ENCODE data around the gene NDUFS2. TPM values are rescaled to one million over a fixed set of nuclear protein-coding genes. Genes with fewer than 3 reads are reported as not detected.
"Not testable (repeated sequence)": the region's sequence is repeated elsewhere in the genome, so short reads cannot be mapped to it uniquely, and the experiment has no call there.

Gene NDUFS2
- total and polyA plus RNA-seq, 4 donors = 110 to 196 (median 168) TPM

DNA sequence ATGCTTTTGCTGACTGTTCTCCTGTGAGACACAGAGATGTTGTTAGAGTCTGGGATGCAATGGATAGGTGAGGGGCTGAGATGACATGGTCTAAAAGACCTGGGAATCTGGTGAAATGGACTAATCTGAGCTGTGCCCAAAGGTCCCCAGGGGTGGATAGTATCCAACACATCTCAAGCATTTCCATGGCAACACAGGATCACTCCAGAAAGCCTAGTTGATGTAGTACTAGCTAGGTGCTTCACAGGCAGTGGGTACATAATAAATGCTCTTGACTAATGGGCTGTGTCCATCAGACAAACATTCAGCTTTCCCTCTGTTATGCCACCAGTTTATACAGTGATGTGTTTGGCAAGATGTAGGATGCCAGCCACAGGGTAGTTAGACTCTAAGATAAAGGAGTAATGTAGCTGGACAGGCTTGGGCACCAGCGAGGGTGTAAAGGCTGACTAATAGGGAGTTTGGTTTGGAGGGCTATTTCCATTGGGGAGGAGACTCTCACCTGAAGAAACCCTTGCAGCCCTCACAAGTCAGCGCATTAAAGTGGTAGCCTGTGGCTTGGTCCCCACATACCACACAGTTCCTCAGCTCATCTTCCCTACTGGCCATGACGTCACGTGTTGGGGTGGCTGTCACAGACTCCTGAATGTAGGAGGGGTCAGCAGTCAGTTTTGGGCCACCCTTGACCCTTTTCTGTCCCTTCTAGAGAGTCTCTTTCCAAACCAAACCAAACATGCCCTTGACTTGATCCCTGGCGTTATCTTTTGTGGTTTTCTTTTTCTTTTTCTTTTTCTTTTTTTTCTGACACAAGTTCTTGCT is 34.0 kb downstream of the NDUFS2 start:
- Histone ChIP-seq H3K4me1 (ENCODE audit: control insufficient read depth, insufficient read depth, low read length) (no peaks in the 10 kb centered on the region), H3K36me3 (ENCODE audit: control insufficient read depth, insufficient read depth, low read length) (peaks cover under 1% of the 10 kb centered on the region), H3K4me3 (ENCODE audit: low read depth, low read length) (no peak overlapping the region), H3K9me3 (ENCODE audit: control insufficient read depth, insufficient read depth, low read length) (no peaks in the 10 kb centered on the region), H3K27ac (ENCODE audit: low read depth, low read length) (no peak overlapping the region), H3K27me3 (ENCODE audit: control insufficient read depth, insufficient read depth, low read length) (no peaks in the 10 kb centered on the region)
- 100% methylated on average over 1 of the region's 5 CpGs for WGBS (ENCODE audit: insufficient coverage)
- peak in 1 of 6 donors; percentile 16 for DNase-seq (ENCODE audit: low read depth in 4 of 6, low spot score in 6 of 6)

DNA sequence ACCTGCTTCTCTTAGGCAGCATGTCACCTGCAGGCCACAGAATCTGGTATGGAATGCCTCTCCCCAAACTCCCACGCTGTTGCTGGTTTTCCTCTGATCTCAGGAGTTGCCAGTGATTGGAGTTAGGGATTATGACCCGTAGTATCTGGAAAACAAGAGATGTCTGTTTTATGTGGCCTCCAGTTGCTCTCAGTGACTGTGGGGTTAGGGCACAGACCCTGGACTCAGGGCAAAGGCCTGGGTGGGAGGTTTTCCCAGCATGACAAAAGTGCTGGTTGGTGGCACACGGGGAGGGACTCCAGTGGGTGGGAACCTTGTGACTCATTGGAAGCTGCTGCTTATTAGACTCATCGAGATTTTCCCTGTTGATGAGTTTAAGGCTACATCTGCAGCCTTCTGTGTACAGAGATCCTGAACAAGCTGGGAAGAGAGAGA is 35.9 kb downstream of the NDUFS2 start, which contains the start of gene NR1I3:
TSS of gene NR1I3 (minus strand) at position 165 of the 435 bp plus-strand sequence. CDS start 1,638 bp downstream, outside the sequence.
- Histone ChIP-seq H3K36me3 (ENCODE audit: control insufficient read depth, insufficient read depth, low read length) (no peaks in the 10 kb centered on the region), H3K9me3 (ENCODE audit: control insufficient read depth, insufficient read depth, low read length) (no peaks in the 10 kb centered on the region), H3K27ac (ENCODE audit: low read depth, low read length) (no peak within 1 kb of the TSS), H3K4me1 (ENCODE audit: control insufficient read depth, insufficient read depth, low read length) (no peaks in the 10 kb centered on the region), H3K27me3 (ENCODE audit: control insufficient read depth, insufficient read depth, low read length) (no peaks in the 10 kb centered on the region), H3K4me3 (ENCODE audit: low read depth, low read length) (no peak within 1 kb of the TSS)
- WGBS (ENCODE audit: insufficient coverage) = 63% methylated on average over 3 of the region's 4 CpGs
- DNase-seq (ENCODE audit: low read depth in 4 of 6, low spot score in 6 of 6) = no peak

DNA sequence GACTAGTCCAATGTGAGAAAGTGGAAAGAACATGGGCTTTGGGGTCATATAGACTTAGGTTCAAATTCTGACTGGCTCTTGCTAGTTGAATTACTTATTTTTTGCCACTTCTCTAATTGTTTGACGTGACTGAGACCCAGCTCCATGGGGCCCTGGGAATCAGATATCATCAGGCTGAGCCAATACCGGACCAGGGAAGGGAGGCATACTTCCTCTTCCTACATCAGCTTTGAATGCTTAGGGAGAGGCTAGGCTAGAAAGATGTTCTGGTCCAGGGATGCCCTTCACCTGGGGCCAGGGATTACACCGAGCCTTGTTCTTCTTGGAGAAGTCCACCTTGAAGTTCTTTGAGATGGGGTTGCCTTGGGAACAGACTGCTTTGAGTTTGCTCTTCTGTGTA is 39.5 kb downstream of the NDUFS2 start:
- 77% methylated on average over 3 of the region's 3 CpGs for WGBS (ENCODE audit: insufficient coverage)
- Histone ChIP-seq H3K4me1 (ENCODE audit: control insufficient read depth, insufficient read depth, low read length) (no peaks in the 10 kb centered on the region), H3K4me3 (ENCODE audit: low read depth, low read length) (no peak overlapping the region), H3K27me3 (ENCODE audit: control insufficient read depth, insufficient read depth, low read length) (no peaks in the 10 kb centered on the region), H3K36me3 (ENCODE audit: control insufficient read depth, insufficient read depth, low read length) (no peaks in the 10 kb centered on the region), H3K27ac (ENCODE audit: low read depth, low read length) (no peak overlapping the region), H3K9me3 (ENCODE audit: control insufficient read depth, insufficient read depth, low read length) (no peaks in the 10 kb centered on the region)
- DNase-seq (ENCODE audit: low read depth in 4 of 6, low spot score in 6 of 6) = no peak

DNA sequence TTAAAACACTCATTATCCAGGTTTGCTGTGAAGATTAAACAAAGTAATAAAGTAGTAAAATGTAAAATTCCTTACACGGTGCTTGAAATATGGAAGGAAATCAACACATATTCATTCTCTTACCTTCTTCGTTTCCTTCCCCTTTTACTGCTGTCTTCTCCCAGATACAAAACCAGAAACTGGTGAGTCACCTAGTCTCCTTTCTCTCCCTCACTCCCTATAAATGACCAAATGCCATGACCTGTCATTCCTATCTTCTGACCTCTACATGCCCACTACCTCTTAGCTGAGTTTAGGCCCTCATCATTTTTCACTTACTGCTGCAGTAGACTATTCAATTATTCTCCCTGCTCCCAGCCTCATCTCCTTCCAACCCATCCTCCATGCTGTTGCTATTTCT is 40.1 kb downstream of the NDUFS2 start:
- no peaks in the 10 kb centered on the region for H3K9me3 ChIP-seq (ENCODE audit: control insufficient read depth, insufficient read depth, low read length)
- H3K4me1 ChIP-seq (ENCODE audit: control insufficient read depth, insufficient read depth, low read length) = no peaks in the 10 kb centered on the region
- no peaks in the 10 kb centered on the region for H3K27me3 ChIP-seq (ENCODE audit: control insufficient read depth, insufficient read depth, low read length)
- no peaks in the 10 kb centered on the region for H3K36me3 ChIP-seq (ENCODE audit: control insufficient read depth, insufficient read depth, low read length)
- DNase-seq (ENCODE audit: low read depth in 4 of 6, low spot score in 6 of 6) = no peak
- no peak overlapping the region for H3K4me3 ChIP-seq (ENCODE audit: low read depth, low read length)
- H3K27ac ChIP-seq (ENCODE audit: low read depth, low read length) = no peak overlapping the region
- WGBS (ENCODE audit: insufficient coverage) = 100% methylated on average over 1 of the region's 2 CpGs

DNA sequence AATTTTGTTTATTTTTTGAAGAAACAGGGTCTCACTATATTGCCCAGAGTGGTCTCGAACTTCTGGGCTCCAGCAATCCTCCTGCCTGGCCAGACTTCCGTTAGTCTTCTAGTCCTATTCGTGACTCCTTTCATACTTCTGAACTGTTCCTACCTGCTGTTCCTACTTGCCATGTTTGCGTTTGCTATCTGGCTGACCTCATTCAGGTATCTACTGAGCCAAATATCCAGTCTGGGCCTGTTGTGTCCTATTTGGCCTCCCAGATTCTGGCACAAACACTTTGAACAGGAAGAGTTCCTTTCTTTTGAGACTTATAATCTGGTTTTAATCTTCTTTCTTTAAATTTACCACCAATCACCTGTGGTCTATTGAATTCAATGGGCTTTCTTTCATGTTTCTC is 42.7 kb downstream of the NDUFS2 start:
- DNase-seq (ENCODE audit: low read depth in 4 of 6, low spot score in 6 of 6) = no peak
- H3K27me3 ChIP-seq (ENCODE audit: control insufficient read depth, insufficient read depth, low read length) = no peaks in the 10 kb centered on the region
- no peak overlapping the region for H3K4me3 ChIP-seq (ENCODE audit: low read depth, low read length)
- no peaks in the 10 kb centered on the region for H3K36me3 ChIP-seq (ENCODE audit: control insufficient read depth, insufficient read depth, low read length)
- H3K27ac ChIP-seq (ENCODE audit: low read depth, low read length) = no peak overlapping the region
- no peaks in the 10 kb centered on the region for H3K9me3 ChIP-seq (ENCODE audit: control insufficient read depth, insufficient read depth, low read length)
- WGBS (ENCODE audit: insufficient coverage) = 86% methylated on average over 4 of the region's 4 CpGs
- H3K4me1 ChIP-seq (ENCODE audit: control insufficient read depth, insufficient read depth, low read length) = no peaks in the 10 kb centered on the region

DNA sequence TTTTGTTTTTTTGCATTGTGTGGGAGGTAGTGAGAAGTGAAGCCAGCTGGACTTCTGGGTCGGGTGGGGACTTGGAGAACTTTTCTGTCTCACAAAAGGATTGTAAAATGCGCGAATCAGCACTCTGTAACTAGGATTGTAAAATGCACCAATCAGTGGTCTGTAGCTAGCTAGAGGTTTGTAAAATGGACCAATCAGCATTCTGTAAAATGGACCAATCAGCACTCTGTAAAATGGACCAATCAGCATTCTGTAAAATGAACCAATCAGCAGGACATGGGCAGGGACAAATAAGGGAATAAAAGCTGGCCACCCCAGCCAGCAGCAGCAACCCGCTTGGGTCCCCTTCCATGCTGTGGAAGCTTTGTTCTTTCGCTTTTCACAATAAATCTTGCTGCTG is 47.9 kb downstream of the NDUFS2 start:
- not testable (repeated sequence) for H3K27me3 ChIP-seq (ENCODE audit: control insufficient read depth, insufficient read depth, low read length); H3K4me3 ChIP-seq (ENCODE audit: low read depth, low read length); H3K36me3 ChIP-seq (ENCODE audit: control insufficient read depth, insufficient read depth, low read length); H3K4me1 ChIP-seq (ENCODE audit: control insufficient read depth, insufficient read depth, low read length); H3K27ac ChIP-seq (ENCODE audit: low read depth, low read length); DNase-seq (ENCODE audit: low read depth in 4 of 6, low spot score in 6 of 6); H3K9me3 ChIP-seq (ENCODE audit: control insufficient read depth, insufficient read depth, low read length)
- WGBS (ENCODE audit: insufficient coverage) = 71% methylated on average over 5 of the region's 5 CpGs

DNA sequence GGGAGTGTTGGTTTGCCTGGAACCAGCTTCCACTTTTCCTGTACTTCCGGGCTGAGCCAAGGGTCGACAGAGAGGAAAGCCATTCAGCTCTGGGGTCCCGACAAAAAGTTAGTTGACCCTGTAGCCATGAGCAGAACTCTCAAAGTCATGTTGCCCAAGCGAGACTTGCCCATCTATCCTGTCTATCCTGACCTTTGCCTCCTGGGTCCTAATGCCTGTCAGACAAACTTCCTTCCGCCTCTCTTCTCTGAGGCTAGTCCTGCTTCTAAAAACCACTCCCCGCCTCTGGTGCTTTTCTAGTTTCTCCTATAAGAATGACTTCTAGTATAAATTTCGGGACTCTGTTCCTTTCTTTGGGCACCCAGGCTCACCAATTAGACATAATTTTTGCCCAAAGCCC is 48.7 kb downstream of the NDUFS2 start:
- H3K4me1 ChIP-seq (ENCODE audit: control insufficient read depth, insufficient read depth, low read length) = no peaks in the 10 kb centered on the region
- H3K36me3 ChIP-seq (ENCODE audit: control insufficient read depth, insufficient read depth, low read length) = no peaks in the 10 kb centered on the region
- H3K9me3 ChIP-seq (ENCODE audit: control insufficient read depth, insufficient read depth, low read length) = no peaks in the 10 kb centered on the region
- H3K27me3 ChIP-seq (ENCODE audit: control insufficient read depth, insufficient read depth, low read length) = no peaks in the 10 kb centered on the region
- H3K4me3 ChIP-seq (ENCODE audit: low read depth, low read length) = no peak overlapping the region
- WGBS (ENCODE audit: insufficient coverage) = 63% methylated on average over 6 of the region's 7 CpGs
- no peak for DNase-seq (ENCODE audit: low read depth in 4 of 6, low spot score in 6 of 6)
- H3K27ac ChIP-seq (ENCODE audit: low read depth, low read length) = no peak overlapping the region

DNA sequence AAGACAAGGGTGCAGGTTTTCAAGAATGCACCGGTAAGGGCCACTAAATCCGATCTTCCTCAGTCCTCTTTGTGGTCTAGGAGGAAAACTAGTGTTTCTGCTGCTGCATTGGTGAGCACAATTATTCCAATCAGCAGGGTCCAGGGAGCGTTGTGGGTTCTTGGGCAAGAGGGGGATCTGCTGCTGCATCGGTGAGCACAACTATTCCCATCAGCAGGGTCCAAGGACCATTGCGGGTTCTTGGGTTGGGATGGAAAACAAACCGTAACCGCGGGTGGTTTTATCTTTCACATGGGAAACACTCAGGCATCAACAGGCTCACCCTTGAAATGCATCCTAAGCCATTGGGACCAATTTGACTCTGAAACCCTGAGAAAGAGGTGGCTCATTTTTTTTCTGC is 49.4 kb downstream of the NDUFS2 start:
- 64% methylated on average over 5 of the region's 8 CpGs for WGBS (ENCODE audit: insufficient coverage)
- Histone ChIP-seq H3K4me3 (ENCODE audit: low read depth, low read length) (no peak overlapping the region), H3K27ac (ENCODE audit: low read depth, low read length) (no peak overlapping the region), H3K4me1 (ENCODE audit: control insufficient read depth, insufficient read depth, low read length) (no peaks in the 10 kb centered on the region), H3K9me3 (ENCODE audit: control insufficient read depth, insufficient read depth, low read length) (no peaks in the 10 kb centered on the region), H3K36me3 (ENCODE audit: control insufficient read depth, insufficient read depth, low read length) (no peaks in the 10 kb centered on the region), H3K27me3 (ENCODE audit: control insufficient read depth, insufficient read depth, low read length) (no peaks in the 10 kb centered on the region)
- DNase-seq (ENCODE audit: low read depth in 4 of 6, low spot score in 6 of 6) = no peak

DNA sequence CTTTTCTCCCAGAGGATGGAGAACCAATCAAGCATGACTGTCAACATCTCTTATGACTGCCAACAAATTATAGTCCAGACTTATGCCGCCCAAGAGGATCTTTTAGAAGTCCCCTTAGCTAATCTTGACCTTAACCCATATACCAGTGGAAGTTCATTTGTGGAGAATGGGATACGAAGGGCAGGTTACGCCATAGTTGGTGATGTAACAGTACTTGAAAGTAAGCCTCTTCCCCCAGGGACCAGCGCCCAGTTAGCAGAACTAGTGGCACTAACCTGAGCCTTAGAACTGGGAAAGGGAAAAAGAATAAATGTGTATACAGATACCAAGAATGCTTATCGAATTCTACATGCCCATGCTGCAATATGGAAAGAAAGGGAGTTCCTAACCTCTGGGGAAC is 53.1 kb downstream of the NDUFS2 start:
- H3K9me3 ChIP-seq (ENCODE audit: control insufficient read depth, insufficient read depth, low read length); H3K4me1 ChIP-seq (ENCODE audit: control insufficient read depth, insufficient read depth, low read length); H3K27ac ChIP-seq (ENCODE audit: low read depth, low read length); H3K4me3 ChIP-seq (ENCODE audit: low read depth, low read length); H3K27me3 ChIP-seq (ENCODE audit: control insufficient read depth, insufficient read depth, low read length); DNase-seq (ENCODE audit: low read depth in 4 of 6, low spot score in 6 of 6); H3K36me3 ChIP-seq (ENCODE audit: control insufficient read depth, insufficient read depth, low read length): not testable (repeated sequence)
- no CpG with 5 or more reads among the region's 5 CpGs for WGBS (ENCODE audit: insufficient coverage)

DNA sequence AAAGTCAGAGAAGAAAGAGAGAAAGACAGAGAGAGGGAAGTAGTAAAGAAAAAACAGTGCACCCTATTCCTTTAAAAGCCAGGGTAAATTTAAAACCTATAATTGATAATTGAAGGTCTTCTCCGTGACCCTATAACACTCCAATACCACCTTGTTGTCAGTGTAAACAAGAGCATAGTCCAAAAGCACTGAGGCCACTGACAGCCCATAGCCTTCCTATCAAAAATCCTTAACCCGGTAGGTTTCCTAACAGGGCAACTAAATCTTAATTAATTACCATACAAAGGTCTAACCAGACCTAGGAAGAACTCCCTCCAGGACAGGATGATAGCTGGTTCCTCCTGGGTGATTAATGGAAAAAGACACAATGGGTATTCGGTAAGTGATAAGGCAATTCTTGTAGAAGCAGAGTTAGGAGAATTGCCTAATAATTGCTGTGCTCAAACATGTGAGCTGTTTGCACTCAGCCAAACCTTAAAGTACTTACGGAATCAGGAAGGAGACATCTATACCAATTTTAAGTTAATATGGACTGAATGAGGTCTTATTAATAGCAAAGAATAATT is 53.9 kb downstream of the NDUFS2 start:
- DNase-seq (ENCODE audit: low read depth in 4 of 6, low spot score in 6 of 6); H3K9me3 ChIP-seq (ENCODE audit: control insufficient read depth, insufficient read depth, low read length); H3K4me3 ChIP-seq (ENCODE audit: low read depth, low read length); H3K27ac ChIP-seq (ENCODE audit: low read depth, low read length); H3K27me3 ChIP-seq (ENCODE audit: control insufficient read depth, insufficient read depth, low read length); H3K36me3 ChIP-seq (ENCODE audit: control insufficient read depth, insufficient read depth, low read length): not testable (repeated sequence)
- WGBS (ENCODE audit: insufficient coverage) = 100% methylated on average over 1 of the region's 4 CpGs
- peaks cover 11% of the 10 kb centered on the region for H3K4me1 ChIP-seq (ENCODE audit: control insufficient read depth, insufficient read depth, low read length)

Measured in spinal cord (tissue), 10 donors.